HG03175 (cell line): Measurements from ENCODE around the gene TRIM67.

ENCODE experiments used
- ATAC-seq: cut with Tn5 transposase; IDR thresholded peaks from one replicate; pipeline ENCODE4 v1.9.1; 2021; ENCODE audit warnings: mild to moderate bottlenecking, moderate library complexity; ENCODE audit not compliant: unreplicated experiment

Gene TRIM67

DNA sequence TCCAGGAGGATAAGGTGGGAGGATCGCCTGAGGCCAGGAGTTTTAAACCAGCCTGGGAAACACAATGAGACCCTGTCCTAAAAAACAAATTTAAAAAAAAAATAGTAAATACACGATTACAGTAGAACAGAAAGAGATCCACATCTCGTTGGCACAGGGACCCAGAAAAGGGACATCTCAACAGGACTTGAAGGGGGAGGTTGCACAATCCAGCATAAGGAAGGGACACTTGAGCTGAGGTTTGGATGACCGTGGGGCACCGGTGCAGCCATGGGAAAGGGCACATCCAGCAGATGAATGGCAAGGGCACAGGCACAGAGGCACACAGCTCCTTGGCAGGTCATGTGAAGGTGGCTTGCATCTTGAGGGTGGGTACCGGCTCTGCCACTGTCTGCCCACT, 20.5 kb downstream of the TRIM67 start:
- ATAC-seq = no peak

DNA sequence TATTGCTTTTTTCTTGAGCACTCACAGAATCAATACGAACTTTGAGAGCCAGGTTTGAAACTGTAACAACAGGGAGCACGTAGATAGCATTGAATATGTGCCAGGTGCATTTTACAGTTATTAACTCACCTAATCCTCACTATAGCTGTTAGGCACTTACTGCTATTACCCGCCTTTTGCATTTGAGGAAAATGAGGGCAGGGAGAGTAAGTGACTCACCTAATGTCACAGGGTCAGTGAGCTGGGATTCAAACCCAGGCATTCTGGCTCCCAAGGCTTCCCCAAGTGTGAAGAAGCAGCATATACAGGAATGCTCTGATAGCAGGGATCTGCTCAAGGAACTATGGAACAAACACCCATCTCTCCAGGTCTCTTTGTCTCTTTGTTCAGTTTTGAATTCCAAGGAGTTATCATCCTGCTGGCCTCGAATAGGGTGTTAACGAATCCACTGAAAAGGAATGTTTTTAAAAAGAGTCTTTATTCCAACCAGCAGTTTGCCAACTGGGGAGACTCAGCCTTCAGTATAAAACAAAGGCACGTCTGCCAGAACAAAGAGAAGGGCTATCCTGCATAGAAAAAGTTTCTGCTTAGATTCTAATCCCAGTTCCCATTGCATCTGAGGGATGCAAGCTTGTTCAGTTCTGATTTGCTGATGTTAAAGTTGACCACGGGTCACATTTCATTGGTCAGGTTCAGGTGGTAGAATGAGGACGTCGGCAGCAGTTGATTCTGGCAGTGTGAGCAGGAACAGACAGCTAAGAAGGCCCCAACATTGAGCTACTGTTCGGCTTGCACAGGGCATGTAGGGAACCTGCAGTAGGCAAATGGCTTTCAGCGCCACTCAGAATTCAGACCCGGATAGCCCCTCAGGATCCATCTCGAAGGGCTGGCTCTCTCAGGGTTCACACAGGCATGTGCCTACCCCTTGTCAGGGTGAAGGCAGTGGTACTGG, 22.1 kb downstream of the TRIM67 start:
- ATAC-seq = no peak

DNA sequence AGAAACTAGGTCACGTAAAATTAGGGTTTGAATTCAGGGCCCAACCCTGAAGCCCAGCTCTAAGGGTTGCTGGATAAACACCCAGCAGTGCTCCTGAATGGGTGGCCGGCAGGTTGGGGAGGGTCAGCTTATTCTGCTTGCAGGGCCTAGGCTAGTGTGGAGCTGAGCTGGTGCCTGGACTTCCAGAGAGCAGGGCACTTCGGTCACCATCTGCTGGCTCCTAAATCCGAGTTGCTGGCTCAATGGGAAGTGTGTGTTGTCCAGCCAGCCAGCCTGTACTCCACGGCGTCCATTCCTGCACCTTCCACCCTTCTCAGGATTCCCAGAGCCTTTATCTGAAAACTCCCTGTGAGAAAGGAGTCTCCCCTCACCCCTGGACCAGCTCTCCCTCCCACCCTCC, 23.0 kb downstream of the TRIM67 start:
- no peak for ATAC-seq

DNA sequence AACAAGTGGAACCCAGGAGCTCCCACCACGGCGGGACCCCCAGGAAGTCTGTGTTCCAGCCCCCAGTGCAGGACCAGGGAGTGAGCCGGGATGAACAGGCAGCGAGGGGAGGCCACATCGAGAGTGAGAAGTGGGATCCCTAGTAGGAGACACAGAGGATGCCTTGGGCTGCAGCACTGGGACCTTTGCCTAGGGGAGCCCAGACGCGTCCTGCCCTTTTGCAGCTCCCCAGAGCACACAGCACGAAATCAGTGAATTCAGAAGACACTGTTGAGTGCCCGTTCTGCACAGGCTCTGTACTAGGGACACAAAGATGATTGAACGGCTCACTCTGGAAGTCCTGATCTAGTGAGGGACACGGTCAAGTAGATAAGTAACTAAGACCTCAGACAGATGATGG, 23.5 kb downstream of the TRIM67 start:
- ATAC-seq = no peak

DNA sequence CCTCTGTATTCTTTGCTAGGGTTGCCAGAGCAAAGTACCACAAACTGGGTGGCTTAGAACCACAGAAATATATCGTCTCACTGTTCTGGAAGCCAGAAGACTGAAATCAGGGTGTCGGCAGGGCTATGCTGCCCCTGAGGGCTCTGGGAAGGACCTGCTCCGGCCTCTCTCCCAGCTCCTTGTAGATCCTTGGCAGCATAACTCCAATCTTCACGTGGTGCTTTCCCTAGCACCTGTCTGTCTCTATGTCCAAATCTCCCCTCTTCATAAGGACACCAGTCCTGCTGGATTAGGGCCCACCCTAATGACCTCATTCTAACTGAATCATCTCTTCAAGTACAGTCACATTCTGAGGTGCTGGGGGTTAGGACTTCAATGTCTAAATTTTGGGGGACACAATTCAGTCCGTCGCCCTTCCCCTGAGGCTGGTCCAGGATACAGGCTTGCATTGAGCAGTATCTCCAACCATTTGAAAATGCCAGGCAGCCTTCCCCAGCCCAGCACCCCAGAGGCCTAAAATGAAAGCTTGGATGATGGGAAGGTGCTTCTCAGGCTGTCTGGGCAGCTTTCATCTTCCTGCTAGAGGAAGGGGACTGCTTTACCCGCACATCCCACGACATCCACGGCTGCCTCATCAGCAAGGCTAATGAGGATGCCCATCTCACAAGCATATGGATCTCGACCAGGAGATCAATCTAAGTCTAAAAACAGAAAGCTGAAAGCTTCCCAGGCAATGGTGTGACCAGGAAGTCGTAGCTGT, 24.7 kb downstream of the TRIM67 start:
- ATAC-seq = no peak

DNA sequence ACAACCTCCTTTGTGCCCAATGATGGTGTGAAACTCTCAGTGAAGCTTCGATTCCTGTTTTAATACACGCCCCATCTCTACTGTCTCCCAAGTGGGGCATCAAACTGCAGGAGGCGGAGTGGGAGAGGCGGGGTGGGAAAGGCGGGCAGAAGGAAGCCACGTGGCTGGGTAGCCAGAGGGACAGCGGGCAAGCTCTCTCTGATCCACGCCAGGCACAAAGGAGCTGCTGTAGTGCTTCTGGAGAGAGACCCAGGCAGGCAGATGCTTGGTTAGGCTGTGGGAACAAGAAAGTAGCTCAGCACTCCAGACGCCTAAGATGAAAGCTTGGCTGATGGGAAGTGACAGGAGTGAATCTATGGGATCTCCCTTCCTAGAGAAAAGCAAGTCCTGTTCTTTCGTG, 25.7 kb downstream of the TRIM67 start:
- no peak for ATAC-seq

DNA sequence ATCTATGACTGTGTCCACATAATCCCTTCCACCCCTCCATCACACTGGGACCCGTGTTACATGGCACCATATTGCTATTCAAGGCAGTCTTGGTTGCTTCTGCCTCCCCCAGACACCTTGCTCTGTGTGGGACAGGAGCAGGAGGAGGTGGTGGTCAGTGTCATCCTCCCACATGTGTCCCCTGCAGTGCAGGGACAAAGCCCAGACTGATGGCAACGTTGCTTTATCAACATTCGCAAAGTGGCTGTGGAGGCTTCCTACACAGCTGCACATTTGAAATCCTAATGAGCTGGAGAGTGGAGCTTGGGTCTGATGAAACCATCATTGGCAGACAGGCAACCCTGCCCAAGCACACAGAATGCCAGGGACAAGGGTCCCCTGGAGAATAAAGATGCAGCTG, 26.2 kb downstream of the TRIM67 start:
- ATAC-seq = no peak

DNA sequence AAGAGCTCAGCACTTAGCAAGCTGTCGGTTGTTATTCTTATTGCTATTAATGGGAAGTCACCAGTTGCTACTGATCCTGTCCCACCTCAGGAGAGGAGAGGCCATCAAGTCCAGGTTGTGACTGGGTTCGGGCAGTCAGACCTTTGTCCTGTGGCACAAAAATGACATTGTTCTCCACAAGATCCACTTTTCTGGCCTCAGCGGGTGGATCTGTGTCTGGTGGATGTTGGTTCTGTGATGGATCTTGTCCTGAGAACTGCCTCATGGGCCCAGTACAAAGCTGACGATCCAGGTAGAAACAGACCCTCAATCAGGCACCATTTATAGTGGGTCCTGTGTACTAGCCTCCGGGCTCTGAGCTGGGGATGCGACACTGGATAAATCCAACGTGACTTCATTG, 26.9 kb downstream of the TRIM67 start:
- ATAC-seq = no peak

DNA sequence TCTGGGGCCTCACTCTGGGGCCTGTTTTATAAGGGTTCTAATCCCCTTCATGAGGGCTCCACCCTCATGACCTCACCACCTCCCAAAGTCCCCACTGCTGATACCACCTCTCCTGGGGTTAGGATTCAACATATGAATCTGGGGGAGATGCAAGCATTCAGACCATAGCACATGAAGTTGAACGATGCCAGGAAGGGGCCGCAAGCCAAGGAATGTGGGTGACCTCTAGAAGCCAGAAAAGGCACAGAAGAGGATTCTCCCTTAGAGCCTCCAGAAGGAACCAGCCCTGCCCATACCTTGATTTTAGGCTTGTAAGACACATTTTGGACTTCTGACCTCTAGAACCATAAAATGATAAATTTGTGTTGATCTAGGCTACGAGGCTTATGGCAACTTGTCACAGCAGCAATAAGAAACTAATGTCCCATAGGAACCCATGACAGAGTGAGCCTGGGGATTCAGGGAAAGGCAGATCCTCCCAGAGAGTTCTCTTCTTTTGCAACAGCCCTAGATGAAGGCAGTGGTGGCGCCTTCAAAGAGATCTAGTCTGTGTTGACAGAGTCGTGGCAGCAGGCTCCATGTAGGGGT, 27.9 kb downstream of the TRIM67 start:
- no peak for ATAC-seq

DNA sequence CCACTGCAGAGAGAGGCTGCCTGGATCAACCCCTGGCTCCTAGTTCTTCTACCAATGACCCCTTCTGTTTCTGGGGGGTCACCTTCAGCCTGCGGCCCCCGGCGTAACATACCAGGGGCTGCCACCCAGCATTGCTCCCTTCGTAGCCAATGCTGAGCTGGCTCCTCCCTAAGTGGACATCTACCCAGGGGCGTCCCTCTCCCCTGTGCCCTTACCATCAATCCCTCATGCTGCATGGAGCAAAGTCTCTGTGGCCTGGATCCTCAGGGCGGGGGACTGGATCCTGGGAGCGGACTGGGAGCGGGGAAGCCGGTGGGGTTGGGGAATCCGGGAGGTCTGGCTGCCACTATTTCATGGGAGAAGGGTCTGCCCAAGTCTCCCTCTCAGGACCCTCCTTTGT, 28.6 kb downstream of the TRIM67 start:
- ATAC-seq = no peak

DNA sequence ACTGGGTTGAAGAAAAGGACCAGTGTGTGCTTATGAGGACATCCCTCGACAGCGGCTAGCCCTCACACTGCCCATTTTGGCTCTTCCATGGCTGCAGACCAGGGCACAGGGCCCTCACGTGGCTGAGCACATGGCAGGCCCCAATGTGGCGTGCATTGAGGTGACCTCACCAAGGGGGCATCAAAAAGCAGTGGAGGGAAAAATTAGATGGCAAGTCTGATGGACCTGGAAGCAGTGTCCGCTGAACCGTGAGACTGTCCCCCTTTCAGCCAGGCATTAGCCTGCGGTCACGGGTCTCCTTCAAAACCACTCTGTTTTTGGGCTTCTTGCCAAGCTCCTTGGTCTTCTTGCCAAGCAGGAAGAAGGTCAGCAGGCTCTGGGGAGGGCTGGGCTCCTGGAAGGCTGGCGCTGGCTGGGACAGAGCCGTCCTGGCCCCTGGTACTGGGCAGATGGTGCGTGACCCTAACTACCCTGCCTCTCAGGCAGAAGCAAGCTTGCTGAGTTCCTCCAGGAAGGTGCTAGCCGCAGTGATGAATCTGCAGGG, 30.8 kb downstream of the TRIM67 start:
- no peak for ATAC-seq

DNA sequence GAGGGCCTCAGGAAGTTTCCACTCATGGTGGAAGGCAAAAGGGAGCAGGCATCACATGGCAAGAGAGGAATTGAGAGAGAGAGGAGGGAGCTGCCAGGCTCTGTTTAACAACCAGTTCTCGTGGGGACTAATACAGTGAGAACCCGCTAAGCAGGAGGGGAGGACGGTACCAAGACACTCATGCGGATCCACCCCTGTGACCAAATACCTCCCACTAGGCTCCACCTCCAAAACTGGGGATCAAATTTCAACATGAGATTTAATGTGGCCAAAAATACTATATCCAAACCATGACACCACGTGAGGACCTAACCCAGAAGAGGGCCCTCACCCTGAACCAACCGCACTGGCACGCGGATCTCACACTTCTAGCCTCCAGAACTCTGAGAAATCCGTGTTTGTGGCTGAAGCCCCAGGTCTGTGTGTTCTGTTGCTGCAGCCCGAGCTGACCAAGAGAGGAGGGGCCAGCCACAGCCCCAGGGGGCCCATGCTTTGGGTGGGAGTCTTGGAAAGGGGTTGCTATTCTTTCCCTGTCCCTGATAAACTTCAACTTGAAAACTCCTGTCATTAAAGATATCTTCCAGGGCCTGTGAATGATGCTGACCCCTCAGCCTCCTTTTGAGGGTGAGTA, 32.0 kb downstream of the TRIM67 start:
- no peak for ATAC-seq

DNA sequence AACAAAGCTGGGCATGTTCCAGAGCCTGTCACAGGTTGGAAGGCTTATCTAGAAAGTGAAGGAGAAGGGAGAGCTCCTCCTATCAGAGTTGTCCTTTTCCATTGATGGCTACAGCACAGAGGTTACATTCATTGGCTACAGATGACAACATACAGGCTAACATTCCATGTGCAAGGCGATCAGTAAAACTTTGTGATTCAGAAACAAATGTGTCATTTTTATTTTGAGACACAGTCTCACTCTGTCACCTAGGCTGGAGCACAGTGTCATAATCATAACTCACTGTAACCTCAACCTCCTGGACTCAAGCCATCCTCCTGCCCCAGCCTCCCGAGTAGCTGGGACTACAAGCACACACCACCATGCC, 32.6 kb downstream of the TRIM67 start:
- ATAC-seq = no peak

DNA sequence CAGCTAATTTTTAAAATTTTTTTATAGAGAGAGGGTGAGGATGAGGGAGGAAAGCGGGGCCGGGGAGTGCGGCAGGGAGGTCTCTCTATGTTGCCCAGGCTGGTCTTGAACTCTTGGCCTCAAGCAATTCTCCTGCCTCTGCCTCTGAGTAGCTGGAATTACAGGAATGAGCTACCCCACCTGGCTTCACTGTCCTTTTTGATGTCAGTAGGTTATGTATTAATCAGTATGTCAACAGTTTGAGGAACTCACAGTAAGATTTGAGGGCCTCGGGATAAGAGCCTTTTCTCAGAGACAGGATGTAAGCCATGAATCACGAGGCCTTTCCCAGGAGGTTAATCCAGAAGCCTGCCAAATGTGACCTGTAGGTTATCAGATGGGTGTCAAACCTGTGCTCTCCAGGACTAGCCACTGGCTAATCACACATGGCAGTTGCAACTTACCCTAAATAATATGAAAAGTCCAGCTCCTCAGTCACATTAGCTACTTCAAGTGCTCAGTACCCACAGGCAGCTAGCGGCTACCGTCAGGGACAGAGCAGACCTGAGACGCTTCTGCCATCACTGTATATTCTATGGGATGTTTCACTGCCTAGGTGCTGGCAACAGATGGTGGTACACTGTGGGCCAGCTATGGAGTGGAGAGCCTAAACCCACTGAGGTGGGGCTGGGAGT, 33.1 kb downstream of the TRIM67 start:
- no peak for ATAC-seq

DNA sequence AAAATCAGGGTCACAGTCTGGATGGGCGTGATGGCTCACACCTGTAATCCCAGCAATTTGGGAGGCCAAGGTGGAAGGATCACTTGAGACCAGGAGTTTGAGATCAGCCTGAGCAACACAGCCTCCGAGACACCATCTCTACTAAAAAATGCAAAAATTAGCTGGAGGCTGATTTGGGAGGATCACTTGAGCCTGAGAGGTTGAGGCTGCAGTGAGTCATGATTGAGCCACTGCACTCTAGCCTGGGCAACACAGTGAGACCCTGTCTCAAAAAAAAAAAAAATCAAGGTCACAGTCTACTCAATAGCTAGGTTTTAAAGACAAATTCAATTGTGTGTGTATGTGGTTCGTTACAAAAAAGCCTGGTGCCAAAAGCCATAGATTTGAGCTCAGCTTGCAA, 34.4 kb downstream of the TRIM67 start:
- no peak for ATAC-seq

DNA sequence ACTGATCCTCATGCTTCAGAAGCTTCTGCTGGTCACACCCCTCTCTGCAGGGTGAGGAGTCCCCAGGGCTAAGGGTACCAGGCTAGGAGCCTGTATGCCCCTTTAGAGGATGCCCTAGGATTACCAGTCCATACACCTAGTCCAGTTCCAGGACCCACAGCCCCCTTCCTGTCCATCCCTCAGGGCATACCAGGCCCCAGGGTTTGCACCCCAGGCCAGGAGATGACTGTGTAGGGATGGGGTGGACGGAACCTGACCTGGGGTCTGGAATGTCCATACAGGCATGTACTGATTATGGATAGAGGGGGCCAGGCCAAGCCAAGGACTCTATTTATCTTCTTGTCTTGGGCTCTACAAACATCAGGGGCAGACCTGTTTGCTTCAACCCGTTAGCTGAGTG, 34.9 kb downstream of the TRIM67 start:
- ATAC-seq = no peak

DNA sequence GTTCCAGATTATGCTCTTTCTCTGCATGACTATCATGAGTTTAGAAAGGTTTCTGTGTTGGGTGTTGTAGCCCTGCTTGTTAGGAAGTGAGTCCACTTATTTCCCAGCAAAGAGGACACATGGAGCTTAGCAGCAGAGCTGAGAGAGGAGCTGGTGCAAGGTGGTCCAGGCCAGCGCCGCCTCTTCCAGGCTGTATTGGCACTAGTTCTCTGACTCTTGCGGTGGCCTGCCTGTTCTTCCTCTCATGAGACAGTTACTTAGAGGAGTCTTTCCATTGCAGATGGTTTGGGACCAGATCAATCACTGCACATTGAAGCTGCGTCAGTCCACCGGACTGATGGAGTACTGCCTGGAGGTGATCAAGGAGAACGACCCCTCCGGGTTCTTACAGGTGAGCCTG, 38.0 kb downstream of the TRIM67 start:
- no peak for ATAC-seq

DNA sequence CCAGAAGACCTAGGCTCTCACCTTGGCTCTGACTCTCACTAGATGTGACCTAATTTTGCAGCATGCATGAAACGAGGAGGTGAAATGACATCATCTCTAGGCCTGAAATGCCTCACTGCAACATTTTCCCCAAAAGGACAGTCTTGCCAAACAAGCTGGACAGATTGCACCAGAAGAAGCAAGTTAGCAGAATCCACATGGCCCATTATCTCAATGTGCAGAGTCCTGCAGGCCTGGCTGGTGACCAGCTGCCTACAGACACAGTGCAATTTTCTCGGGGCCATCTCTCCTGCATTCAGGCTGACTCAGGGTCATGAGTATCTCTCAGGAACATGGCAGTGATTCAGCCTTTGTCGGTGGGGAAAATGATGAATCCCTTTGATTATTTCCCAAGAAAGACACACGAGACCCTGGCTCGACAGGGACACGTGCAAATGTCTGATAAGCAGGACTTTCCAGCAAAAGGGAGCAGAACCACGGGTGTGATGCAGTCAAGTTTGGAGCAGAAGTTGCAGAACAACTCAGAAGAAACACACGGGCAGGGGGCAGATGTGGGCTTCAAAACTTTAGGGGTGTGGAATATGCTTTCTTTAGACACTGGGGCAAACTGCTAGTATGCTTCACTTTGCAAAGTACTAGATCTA, 38.7 kb downstream of the TRIM67 start:
- no peak for ATAC-seq

DNA sequence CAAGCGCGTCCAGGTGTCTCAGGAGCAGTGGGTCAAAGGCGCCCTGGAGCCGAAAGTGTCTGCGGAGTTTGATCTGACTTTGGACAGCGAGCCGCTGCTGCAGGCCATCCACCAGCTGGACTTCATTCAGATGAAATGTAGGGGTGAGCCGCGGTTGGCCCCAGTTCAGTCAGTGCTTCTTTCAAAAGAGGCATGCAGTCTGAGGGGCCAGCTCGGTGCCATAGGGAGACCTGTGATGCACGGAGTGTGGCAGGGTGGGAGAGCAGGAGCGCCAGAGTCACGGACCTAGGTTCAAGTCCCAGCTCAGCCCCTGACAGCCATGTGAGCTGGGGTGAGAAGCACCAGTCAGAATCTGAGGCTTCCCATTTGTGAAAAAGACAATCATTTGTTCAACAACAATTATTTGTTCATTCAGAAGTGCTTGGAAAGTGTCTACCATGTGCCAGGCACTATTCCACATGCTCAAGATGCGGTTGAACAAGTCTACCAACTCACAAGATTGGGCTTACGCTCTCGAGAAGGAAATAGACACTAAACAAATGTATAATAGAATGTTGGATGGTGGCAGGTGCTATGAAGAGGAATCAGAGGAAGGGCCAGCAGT, 39.6 kb downstream of the TRIM67 start:
- no peak for ATAC-seq
